Measurements from ENCODE around the gene PHF8.

DNA sequence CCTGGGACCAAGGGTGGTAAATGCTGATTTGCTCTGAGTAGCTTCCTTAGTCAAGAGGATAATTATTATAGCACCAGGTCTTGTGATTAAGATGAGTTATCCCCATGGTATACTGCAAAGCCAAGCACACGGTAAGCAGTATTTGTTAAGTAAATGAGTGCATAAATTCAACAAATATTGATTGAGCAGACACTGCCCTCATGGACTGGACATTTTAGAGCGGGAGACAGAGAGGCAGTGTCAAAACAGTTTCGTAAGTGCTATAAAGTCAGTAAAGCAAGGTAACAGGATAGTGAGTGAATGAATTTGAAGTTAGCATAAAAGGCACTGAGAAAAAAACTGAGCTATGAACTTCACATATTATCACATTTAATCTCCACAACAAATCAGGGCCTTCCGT is 13.9 kb downstream of the PHF8 start:
- TF ChIP-seq, protein P1, sequence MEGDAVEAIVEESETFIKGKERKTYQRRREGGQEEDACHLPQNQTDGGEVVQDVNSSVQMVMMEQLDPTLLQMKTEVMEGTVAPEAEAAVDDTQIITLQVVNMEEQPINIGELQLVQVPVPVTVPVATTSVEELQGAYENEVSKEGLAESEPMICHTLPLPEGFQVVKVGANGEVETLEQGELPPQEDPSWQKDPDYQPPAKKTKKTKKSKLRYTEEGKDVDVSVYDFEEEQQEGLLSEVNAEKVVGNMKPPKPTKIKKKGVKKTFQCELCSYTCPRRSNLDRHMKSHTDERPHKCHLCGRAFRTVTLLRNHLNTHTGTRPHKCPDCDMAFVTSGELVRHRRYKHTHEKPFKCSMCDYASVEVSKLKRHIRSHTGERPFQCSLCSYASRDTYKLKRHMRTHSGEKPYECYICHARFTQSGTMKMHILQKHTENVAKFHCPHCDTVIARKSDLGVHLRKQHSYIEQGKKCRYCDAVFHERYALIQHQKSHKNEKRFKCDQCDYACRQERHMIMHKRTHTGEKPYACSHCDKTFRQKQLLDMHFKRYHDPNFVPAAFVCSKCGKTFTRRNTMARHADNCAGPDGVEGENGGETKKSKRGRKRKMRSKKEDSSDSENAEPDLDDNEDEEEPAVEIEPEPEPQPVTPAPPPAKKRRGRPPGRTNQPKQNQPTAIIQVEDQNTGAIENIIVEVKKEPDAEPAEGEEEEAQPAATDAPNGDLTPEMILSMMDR (conservative IDR thresholded peaks at IDR 0.05 in 1 of 2, IDR thresholded peaks at IDR 0.05 in 1 of 2; ENCODE audit: extremely low read depth in 1 of 2, insufficient read depth in 1 of 2, low read depth in 1 of 2, low read length in 2 of 2), result no peak
- TF ChIP-seq EZH2 (IDR thresholded peaks at IDR 0.05; ENCODE audit: borderline replicate concordance, low read length), result no peak
